ENCODE results near the gene KCNIP4. TPM values are rescaled to one million over a fixed set of nuclear protein-coding genes. Genes with fewer than 3 reads are reported as not detected.

The KCNIP4 gene
- total and polyA plus RNA-seq, 7 donors: 0.03 TPM; not detected in 6

DNA sequence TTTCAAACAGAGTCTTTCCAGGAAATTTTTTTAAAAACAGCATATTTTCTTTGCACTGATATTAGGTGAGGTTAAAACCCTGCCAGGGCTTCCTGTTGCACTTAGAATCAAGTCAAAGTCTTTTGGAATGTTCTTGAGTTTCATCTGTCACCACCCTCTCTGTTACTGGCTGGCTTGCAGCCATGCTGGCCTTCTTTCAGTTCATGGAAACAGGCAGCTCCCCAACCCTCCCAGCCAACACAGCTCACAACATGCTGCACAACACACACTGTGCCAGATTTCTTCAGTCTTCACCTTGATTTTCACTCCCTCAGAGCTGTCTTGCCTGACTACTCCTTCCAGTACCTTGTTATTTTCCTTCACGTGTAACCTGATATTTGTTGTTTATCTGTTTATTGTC, 129.5 kb downstream of the KCNIP4 start:
- ATAC-seq: no peak
- TF ChIP-seq, protein P1, sequence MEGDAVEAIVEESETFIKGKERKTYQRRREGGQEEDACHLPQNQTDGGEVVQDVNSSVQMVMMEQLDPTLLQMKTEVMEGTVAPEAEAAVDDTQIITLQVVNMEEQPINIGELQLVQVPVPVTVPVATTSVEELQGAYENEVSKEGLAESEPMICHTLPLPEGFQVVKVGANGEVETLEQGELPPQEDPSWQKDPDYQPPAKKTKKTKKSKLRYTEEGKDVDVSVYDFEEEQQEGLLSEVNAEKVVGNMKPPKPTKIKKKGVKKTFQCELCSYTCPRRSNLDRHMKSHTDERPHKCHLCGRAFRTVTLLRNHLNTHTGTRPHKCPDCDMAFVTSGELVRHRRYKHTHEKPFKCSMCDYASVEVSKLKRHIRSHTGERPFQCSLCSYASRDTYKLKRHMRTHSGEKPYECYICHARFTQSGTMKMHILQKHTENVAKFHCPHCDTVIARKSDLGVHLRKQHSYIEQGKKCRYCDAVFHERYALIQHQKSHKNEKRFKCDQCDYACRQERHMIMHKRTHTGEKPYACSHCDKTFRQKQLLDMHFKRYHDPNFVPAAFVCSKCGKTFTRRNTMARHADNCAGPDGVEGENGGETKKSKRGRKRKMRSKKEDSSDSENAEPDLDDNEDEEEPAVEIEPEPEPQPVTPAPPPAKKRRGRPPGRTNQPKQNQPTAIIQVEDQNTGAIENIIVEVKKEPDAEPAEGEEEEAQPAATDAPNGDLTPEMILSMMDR (IDR thresholded peaks at IDR 0.05): no peak
- no peaks in the 10 kb centered on the region for H3K9me3 ChIP-seq
- intact Hi-C loops (cut with DNase I): no loop called here
- no peak overlapping the region for H3K27ac ChIP-seq
- no peak overlapping the region for H3K4me3 ChIP-seq
- DNase-seq: peak in 1 of 2 donors; percentile 10
- H3K4me1 ChIP-seq: no peaks in the 10 kb centered on the region
- H3K27me3 ChIP-seq (ENCODE audit: insufficient read depth in 3 of 3, low read length in 2 of 3): no peaks in the 10 kb centered on the region
- WGBS, 3 donors: 43 to 48% (median 48%) methylated on average over 1 of the region's 1 CpG
- H3K36me3 ChIP-seq (ENCODE audit: insufficient read depth in 1 of 2, low read depth in 1 of 2): no peaks in the 10 kb centered on the region

DNA sequence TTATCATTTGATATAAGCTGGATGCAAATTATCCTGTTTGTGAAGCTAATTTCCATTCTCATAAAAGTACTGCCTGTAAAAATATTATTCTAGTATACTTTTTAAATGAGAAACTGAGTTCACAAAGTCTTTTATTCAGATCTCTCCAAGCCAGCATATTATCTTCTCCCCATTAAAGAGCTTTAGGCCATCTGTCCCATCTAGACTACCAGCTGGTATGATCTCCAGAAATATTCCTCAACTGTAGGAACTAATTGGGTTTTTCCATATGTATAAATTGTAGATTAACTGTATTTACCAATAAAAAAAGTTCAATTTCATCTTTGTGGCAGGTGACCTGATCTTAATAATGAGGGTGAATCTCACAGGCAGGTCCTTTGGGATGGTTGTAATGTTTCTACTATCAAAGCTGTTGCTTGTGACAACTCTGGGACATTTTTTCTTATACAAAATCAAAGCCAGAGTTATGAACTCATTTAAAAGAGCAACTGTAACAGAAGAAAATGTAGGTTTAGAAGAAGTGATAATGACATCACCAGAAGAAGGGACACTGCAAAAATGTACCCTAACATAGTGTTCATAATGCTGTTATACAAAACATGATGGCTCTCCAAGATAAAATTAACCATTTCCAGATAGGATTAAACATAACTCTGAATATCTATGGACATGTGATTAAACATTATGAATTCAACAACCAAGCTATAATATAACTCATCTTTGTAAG, 132.8 kb downstream of the KCNIP4 start:
- Histone ChIP-seq H3K27me3 (ENCODE audit: insufficient read depth in 3 of 3, low read length in 2 of 3) (no peaks in the 10 kb centered on the region), H3K9me3 (no peaks in the 10 kb centered on the region), H3K27ac (no peak overlapping the region), H3K36me3 (ENCODE audit: insufficient read depth in 1 of 2, low read depth in 1 of 2) (no peaks in the 10 kb centered on the region), H3K4me3 (no peak overlapping the region), H3K4me1 (no peaks in the 10 kb centered on the region)
- DNase-seq: no peak
- intact Hi-C loops (cut with DNase I): no loop called here
- no peak for ATAC-seq
- TF ChIP-seq, protein P1 (IDR thresholded peaks at IDR 0.05): no peak

- DNase-seq: no peak
- no peak overlapping the region for H3K4me3 ChIP-seq
- no peaks in the 10 kb centered on the region for H3K9me3 ChIP-seq
- no peaks in the 10 kb centered on the region for H3K36me3 ChIP-seq (ENCODE audit: insufficient read depth in 1 of 2, low read depth in 1 of 2)
- whole genome bisulfite sequencing, 3 donors: 18 to 30% (median 26%) methylated on average over 1 of the region's 1 CpG
- no peaks in the 10 kb centered on the region for H3K4me1 ChIP-seq
- ATAC-seq: no peak
- TF ChIP-seq, protein P1 (IDR thresholded peaks at IDR 0.05): no peak
- no peak overlapping the region for H3K27ac ChIP-seq
- H3K27me3 ChIP-seq (ENCODE audit: insufficient read depth in 3 of 3, low read length in 2 of 3): no peaks in the 10 kb centered on the region
- intact Hi-C loops (cut with DNase I): no loop called here
Measured at GRCh38 chr4:21811565-21811964, 137.0 kb downstream of the KCNIP4 start.

- ATAC-seq (no peak), DNase-seq (no peak)
- TF ChIP-seq, protein P1 (IDR thresholded peaks at IDR 0.05): no peak
- Histone ChIP-seq H3K27ac (no peak overlapping the region), H3K27me3 (ENCODE audit: insufficient read depth in 3 of 3, low read length in 2 of 3) (no peaks in the 10 kb centered on the region), H3K4me1 (no peaks in the 10 kb centered on the region), H3K36me3 (ENCODE audit: insufficient read depth in 1 of 2, low read depth in 1 of 2) (no peaks in the 10 kb centered on the region), H3K4me3 (no peak overlapping the region), H3K9me3 (no peaks in the 10 kb centered on the region)
- intact Hi-C loops (cut with DNase I): no loop called here
- 80 to 93% (median 90%) methylated on average over 3 of the region's 3 CpGs for WGBS, 3 donors
Measured at GRCh38 chr4:21806991-21807390, 141.6 kb downstream of the KCNIP4 start.

DNA sequence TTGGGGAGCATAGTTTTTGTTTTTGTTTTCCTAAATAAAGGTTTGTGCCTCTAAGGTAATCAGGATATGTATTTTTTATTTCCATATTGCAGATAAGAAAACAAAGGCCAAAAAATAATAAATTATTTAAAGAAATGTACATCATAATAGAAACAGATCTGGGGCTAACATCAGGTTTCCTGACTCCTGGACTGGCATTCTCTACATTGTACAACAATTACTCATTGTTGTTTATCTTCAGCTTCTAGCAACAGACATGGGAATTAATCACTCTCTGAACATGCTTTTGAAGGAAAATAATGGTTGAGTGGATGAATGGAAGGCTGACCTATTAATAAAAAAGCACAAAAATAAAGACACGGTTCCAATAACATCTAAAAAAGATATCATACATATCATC, 146.2 kb downstream of the KCNIP4 start:
- H3K9me3 ChIP-seq: no peaks in the 10 kb centered on the region
- H3K4me1 ChIP-seq: no peaks in the 10 kb centered on the region
- H3K4me3 ChIP-seq: no peak overlapping the region
- ATAC-seq (no peak), DNase-seq (no peak)
- TF ChIP-seq, protein P1 (IDR thresholded peaks at IDR 0.05): no peak
- no peak overlapping the region for H3K27ac ChIP-seq
- intact Hi-C loops (cut with DNase I): no loop called here
- no peaks in the 10 kb centered on the region for H3K36me3 ChIP-seq (ENCODE audit: insufficient read depth in 1 of 2, low read depth in 1 of 2)
- no peaks in the 10 kb centered on the region for H3K27me3 ChIP-seq (ENCODE audit: insufficient read depth in 3 of 3, low read length in 2 of 3)
- 60 to 78% (median 77%) methylated on average over 1 of the region's 1 CpG for WGBS, 3 donors

Measured in psoas muscle (tissue), 8 donors.